Activated CD8-positive, alpha-beta memory T cell treated with anti-CD3 and anti-CD28 coated beads, Interleukin-2, amount 10 ng/mL, durations not matched to agents 7 days and 5 days (primary cell): ENCODE results near the gene DVL1. TPM values are rescaled to one million over a fixed set of nuclear protein-coding genes. Genes with fewer than 3 reads are reported as not detected.
"Not testable (repeated sequence)": the region's sequence is repeated elsewhere in the genome, so short reads cannot be mapped to it uniquely, and the experiment has no call there.

Experiments used
- ATAC-seq: fragments of 150-1000 bp; cut with Tn5 transposase; one replicate; pipeline ENCODE4 v1.10.0; 2021; ENCODE audit warnings: moderate library complexity
- CTCF ChIA-PET: fragments of 350-600 bp; sonication (Branson Sonifier 250); formaldehyde crosslinking; loops from one replicate; lab custom pipeline; 2021; ENCODE audit warnings: antibody characterized with exemption; lab: Charles Lee
- DNase-seq: peaks from one replicate; pipeline ENCODE4 v3.0.0-alpha.2; 2020
- H3K27ac Mint-ChIP-seq: one replicate; pipeline ENCODE4 v1.8.0; 2021; ENCODE audit warnings: mild to moderate bottlenecking, mixed read lengths
- H3K27me3 Mint-ChIP-seq: one replicate; pipeline ENCODE4 v1.8.0; 2021; ENCODE audit warnings: mixed read lengths
- H3K36me3 Mint-ChIP-seq: one replicate; pipeline ENCODE4 v1.8.0; 2021; ENCODE audit warnings: mild to moderate bottlenecking, mixed read lengths
- H3K4me1 Mint-ChIP-seq: one replicate; pipeline ENCODE4 v1.8.0; 2021; ENCODE audit warnings: mixed read lengths
- H3K4me3 Mint-ChIP-seq: one replicate; pipeline ENCODE4 v1.8.0; 2021; ENCODE audit warnings: mild to moderate bottlenecking, moderate library complexity, mixed read lengths
- H3K9me3 Mint-ChIP-seq: one replicate; pipeline ENCODE4 v1.8.0; 2022; ENCODE audit warnings: low read depth, mixed read lengths
- total RNA-seq, 2 experiments: library from RNA; stranded (reverse); gene quantifications; one replicate each; pipeline ENCODE4 v1.2.3, GENCODE V29; 2021

DVL1 gene
- total RNA-seq, 2 experiments from 2014 or later, result 35.2 to 42.0 TPM

DNA sequence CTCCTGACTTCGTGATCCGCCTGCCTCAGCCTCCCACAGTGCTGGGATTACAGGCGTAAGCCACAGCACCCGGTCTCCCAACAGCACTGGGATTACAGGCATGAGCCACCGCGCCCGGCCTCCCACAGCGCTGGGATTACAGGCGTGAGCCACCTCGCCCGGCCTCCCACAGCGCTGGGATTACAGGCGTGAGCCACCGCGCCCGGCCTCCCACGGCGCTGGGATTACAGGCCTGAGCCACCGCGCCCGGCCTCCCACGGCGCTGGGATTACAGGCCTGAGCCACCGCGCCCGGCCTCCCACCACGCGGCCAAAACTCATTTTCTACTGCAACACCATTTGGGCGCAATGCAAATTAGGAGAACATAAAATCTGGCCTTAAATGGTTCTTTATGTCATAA is 36.1 kb upstream of the DVL1 start:
- not testable (repeated sequence) for H3K4me3 Mint-ChIP-seq, H3K9me3 Mint-ChIP-seq, DNase-seq, H3K27ac Mint-ChIP-seq, H3K27me3 Mint-ChIP-seq, H3K4me1 Mint-ChIP-seq, ATAC-seq
- peaks cover 36% of the 10 kb centered on the region for H3K36me3 Mint-ChIP-seq
- CTCF ChIA-PET, result interaction anchor here (0.6 kb wide), 1 partner anchor 10 kb away, joined by 4 read pairs; the partner anchor contains the start of gene AURKAIP1

GRCh38 chr1:1381294-1381693 is 32.1 kb upstream of the DVL1 start:
- Mint-ChIP-seq H3K4me3 (no peak overlapping the region), H3K27ac (no peak overlapping the region), H3K9me3 (no peaks in the 10 kb centered on the region), H3K36me3 (peaks cover 5% of the 10 kb centered on the region), H3K27me3 (no peaks in the 10 kb centered on the region), H3K4me1 (peaks cover 5% of the 10 kb centered on the region)
- CTCF ChIA-PET, result interaction anchor here (1.1 kb wide), 1 partner anchor 10 kb away, joined by 3 read pairs; no protein-coding TSS in a partner anchor
- no peak for DNase-seq
- ATAC-seq, result no peak

GRCh38 chr1:1380860-1381259 is 31.6 kb upstream of the DVL1 start:
- ATAC-seq, result no peak
- no peak for DNase-seq
- Mint-ChIP-seq H3K4me1 (peaks cover 8% of the 10 kb centered on the region), H3K4me3 (no peak overlapping the region), H3K36me3 (peaks cover 1% of the 10 kb centered on the region), H3K9me3 (no peaks in the 10 kb centered on the region), H3K27me3 (no peaks in the 10 kb centered on the region), H3K27ac (no peak overlapping the region)
- CTCF ChIA-PET, result no interaction called here

- ATAC-seq (no peak), DNase-seq (no peak)
- Mint-ChIP-seq H3K4me3 (no peak overlapping the region), H3K36me3 (peaks cover 7% of the 10 kb centered on the region), H3K27ac (no peak overlapping the region), H3K9me3 (no peaks in the 10 kb centered on the region), H3K4me1 (peaks cover 25% of the 10 kb centered on the region), H3K27me3 (no peaks in the 10 kb centered on the region)
- CTCF ChIA-PET, result interaction anchor here (0.7 to 2.3 kb wide), 3 partner anchors 11 to 714 kb away, joined by 3 to 7 read pairs (median 4); partner anchors contain the start of gene CCNL2
These were observed 28.5 kb upstream of the DVL1 start for GRCh38 chr1:1377540-1378205.

DNA sequence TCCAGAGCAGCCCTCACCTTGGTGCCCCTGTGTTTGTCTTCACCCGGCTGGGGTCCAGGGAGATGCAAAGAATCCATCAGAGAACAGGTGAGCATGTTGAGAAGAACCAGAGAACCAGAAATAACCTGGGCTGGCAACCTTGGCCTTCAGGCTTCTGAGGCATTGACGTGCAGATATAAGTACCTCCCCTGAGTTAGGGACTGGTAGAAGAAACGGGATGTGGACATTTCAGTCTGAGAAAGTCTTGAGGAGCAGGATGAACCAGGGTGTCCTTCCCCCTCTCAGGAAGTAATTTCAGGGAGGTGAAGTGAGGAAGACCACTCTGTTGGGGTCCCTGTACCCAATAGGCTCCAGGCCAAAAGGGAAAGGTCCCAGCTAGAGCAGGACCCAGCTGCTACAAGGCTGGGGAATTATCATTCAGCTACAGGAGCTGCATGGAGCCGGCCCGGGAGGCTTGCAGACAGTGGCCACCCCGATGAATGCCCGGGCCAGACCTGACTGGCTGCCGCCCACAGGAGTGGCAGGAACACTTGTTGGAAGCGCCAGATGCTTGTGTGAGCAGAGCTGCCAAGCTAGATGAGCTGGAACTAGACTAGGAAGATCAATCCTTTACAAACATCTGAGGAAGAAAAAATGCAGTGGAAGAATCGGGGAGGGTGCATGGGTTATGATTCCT is 27.5 kb upstream of the DVL1 start:
- peak overlapping the region; percentile 78 for H3K27ac Mint-ChIP-seq
- no peaks in the 10 kb centered on the region for H3K9me3 Mint-ChIP-seq
- peaks cover 32% of the 10 kb centered on the region for H3K4me1 Mint-ChIP-seq
- peak overlapping the region; percentile 84 for H3K4me3 Mint-ChIP-seq
- CTCF ChIA-PET, result interaction anchor here (1.6 to 2.3 kb wide), 2 partner anchors 12 to 23 kb away, joined by 4 to 7 read pairs; partner anchors contain the start of gene CCNL2
- DNase-seq (no peak), ATAC-seq (no peak)
- peaks cover 7% of the 10 kb centered on the region for H3K36me3 Mint-ChIP-seq
- no peaks in the 10 kb centered on the region for H3K27me3 Mint-ChIP-seq

- no peaks in the 10 kb centered on the region for H3K9me3 Mint-ChIP-seq
- H3K27ac Mint-ChIP-seq, result peak within 1 kb of the TSS; percentile 96
- H3K4me1 Mint-ChIP-seq, result peaks cover 42% of the 10 kb centered on the region
- no peaks in the 10 kb centered on the region for H3K27me3 Mint-ChIP-seq
- CTCF ChIA-PET, result interaction anchor here (0.6 to 3.5 kb wide), 17 partner anchors 10 to 524 kb away, joined by 3 to 41 read pairs (median 4); partner anchors contain the start of genes CCNL2, DVL1, MRPL20 and MXRA8
- H3K36me3 Mint-ChIP-seq, result peaks cover 7% of the 10 kb centered on the region
- peak within 1 kb of the TSS; percentile 84 for H3K4me3 Mint-ChIP-seq
- ATAC-seq (peak; percentile 87), DNase-seq (peak; percentile 99)
These were observed 25.9 kb upstream of the DVL1 start, which contains the start of gene AURKAIP1 for GRCh38 chr1:1374929-1375662. AURKAIP1 (minus strand) TSS chr1:1375207; CDS start chr1:1374756, 451 bp downstream.

- Mint-ChIP-seq H3K4me3 (peak overlapping the region; percentile 84), H3K4me1 (peaks cover 42% of the 10 kb centered on the region), H3K27ac (peak overlapping the region; percentile 96), H3K36me3 (peaks cover 7% of the 10 kb centered on the region), H3K9me3 (no peaks in the 10 kb centered on the region), H3K27me3 (no peaks in the 10 kb centered on the region)
- no peak for DNase-seq
- CTCF ChIA-PET, result interaction anchor here (0.9 to 3.5 kb wide), 14 partner anchors 11 to 316 kb away, joined by 3 to 41 read pairs (median 4); partner anchors contain the start of genes CCNL2, DVL1 and MXRA8
- ATAC-seq, result no peak
These were observed 25.3 kb upstream of the DVL1 start for GRCh38 chr1:1374589-1374928.

DNA sequence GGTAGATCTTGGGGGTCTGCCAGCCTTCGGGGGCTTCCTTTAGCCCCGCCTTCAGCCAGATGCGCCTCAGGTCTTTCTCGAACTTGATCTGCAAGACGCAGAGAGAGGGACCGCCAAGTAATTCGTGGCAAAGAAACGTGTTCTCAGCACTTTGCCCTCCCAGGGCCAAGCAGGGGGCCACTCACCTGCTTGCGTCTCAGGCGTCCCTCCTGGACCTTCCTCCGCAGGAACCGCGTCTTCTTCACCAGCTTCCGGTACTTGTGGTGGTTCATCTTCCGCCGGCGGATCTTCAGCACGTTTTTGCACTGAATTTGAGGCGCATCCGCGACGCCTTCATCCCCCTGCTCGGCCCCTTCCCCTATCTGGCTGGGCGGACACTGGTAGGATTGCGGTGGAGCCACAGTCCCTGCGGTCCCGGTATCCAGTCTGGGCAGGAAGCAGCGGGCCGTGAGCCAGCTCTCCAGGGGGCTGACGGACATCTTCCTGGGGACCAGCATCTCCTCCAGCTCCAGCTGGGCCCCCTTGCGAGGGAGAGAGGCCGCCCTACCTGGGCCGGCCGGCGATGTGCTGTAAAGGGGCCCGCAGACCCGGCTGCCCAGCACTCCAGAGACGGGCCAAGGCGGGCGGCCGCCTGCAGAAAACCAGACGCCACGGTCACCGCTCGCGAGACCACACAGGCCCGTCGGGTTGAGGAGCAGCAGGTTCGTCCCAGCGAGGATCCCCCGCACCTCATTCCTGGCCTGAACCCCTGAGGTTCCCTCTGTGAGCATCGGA is 24.8 kb upstream of the DVL1 start:
- peak overlapping the region; percentile 96 for H3K27ac Mint-ChIP-seq
- H3K36me3 Mint-ChIP-seq, result peaks cover 7% of the 10 kb centered on the region
- peaks cover 42% of the 10 kb centered on the region for H3K4me1 Mint-ChIP-seq
- peak overlapping the region; percentile 84 for H3K4me3 Mint-ChIP-seq
- no peaks in the 10 kb centered on the region for H3K9me3 Mint-ChIP-seq
- DNase-seq, result no peak
- CTCF ChIA-PET, result interaction anchor here (1.4 to 3.5 kb wide), 8 partner anchors 13 to 305 kb away, joined by 3 to 41 read pairs (median 5); partner anchors contain the start of genes CCNL2, DVL1 and MXRA8
- H3K27me3 Mint-ChIP-seq, result no peaks in the 10 kb centered on the region
- no peak for ATAC-seq

GRCh38 chr1:1373051-1373814 is 24.0 kb upstream of the DVL1 start:
- CTCF ChIA-PET, result interaction anchor here (1.0 to 5.8 kb wide), 12 partner anchors 14 to 251 kb away, joined by 3 to 42 read pairs (median 10); partner anchors contain the start of genes CCNL2, DVL1 and MXRA8
- Mint-ChIP-seq H3K4me3 (peak overlapping the region; percentile 84), H3K27ac (peak overlapping the region; percentile 67), H3K27me3 (no peaks in the 10 kb centered on the region), H3K36me3 (peaks cover 7% of the 10 kb centered on the region), H3K4me1 (peaks cover 42% of the 10 kb centered on the region), H3K9me3 (no peaks in the 10 kb centered on the region)
- ATAC-seq, result no peak
- DNase-seq, result no peak

- H3K4me1 Mint-ChIP-seq, result peaks cover 42% of the 10 kb centered on the region
- peak overlapping the region; percentile 30 for H3K4me3 Mint-ChIP-seq
- H3K36me3 Mint-ChIP-seq, result peaks cover 7% of the 10 kb centered on the region
- ATAC-seq, result peak; percentile 40
- no peaks in the 10 kb centered on the region for H3K27me3 Mint-ChIP-seq
- CTCF ChIA-PET, result interaction anchor here (0.6 to 5.8 kb wide), 33 partner anchors 9 to 537 kb away, joined by 3 to 42 read pairs (median 4); partner anchors contain the start of genes CCNL2, DVL1, MIB2 and MXRA8
- peak overlapping the region; percentile 65 for H3K27ac Mint-ChIP-seq
- peak; percentile 87 for DNase-seq
- H3K9me3 Mint-ChIP-seq, result no peaks in the 10 kb centered on the region
These were observed 22.8 kb upstream of the DVL1 start for GRCh38 chr1:1371746-1372711.

GRCh38 chr1:1371364-1371745 is 22.1 kb upstream of the DVL1 start:
- peak; percentile 24 for ATAC-seq
- Mint-ChIP-seq H3K36me3 (peaks cover 7% of the 10 kb centered on the region), H3K27ac (peak overlapping the region; percentile 50)

More at GRCh38 chr1:1371364-1371745, 22.1 kb upstream of the DVL1 start:
- peak overlapping the region; percentile 7 for H3K4me3 Mint-ChIP-seq
- H3K9me3 Mint-ChIP-seq, result no peaks in the 10 kb centered on the region
- peak; percentile 87 for DNase-seq
- CTCF ChIA-PET, result interaction anchor here (0.5 to 5.8 kb wide), 27 partner anchors 8 to 537 kb away, joined by 3 to 42 read pairs (median 3); partner anchors contain the start of genes CCNL2, MIB2 and MXRA8
- H3K27me3 Mint-ChIP-seq, result no peaks in the 10 kb centered on the region
- H3K4me1 Mint-ChIP-seq, result peaks cover 38% of the 10 kb centered on the region
